Dendritic cell treated with granulocyte-macrophage colony-stimulating factor and Interleukin-4, amounts not matched to agents 40 ng/mL and 50 ng/mL, for 4 days (primary cell): Measurements from ENCODE around the gene RELB.
"Not testable (repeated sequence)": the region's sequence is repeated elsewhere in the genome, so short reads cannot be mapped to it uniquely, and the experiment has no call there.

ENCODE experiments used
- H3K27ac Mint-ChIP-seq: one replicate; pipeline ENCODE4 v1.8.0; 2022; ENCODE audit warnings: mild to moderate bottlenecking, mixed read lengths
- H3K27me3 Mint-ChIP-seq: one replicate; pipeline ENCODE4 v1.8.0; 2022; ENCODE audit warnings: mild to moderate bottlenecking, mixed read lengths
- H3K36me3 Mint-ChIP-seq: one replicate; pipeline ENCODE4 v1.8.0; 2022; ENCODE audit warnings: low read depth, mixed read lengths
- H3K4me1 Mint-ChIP-seq: one replicate; pipeline ENCODE4 v1.8.0; 2022; ENCODE audit warnings: low read depth, mixed read lengths
- H3K4me3 Mint-ChIP-seq: one replicate; pipeline ENCODE4 v1.8.0; 2022; ENCODE audit warnings: mild to moderate bottlenecking, moderate library complexity, mixed read lengths
- H3K9me3 Mint-ChIP-seq: one replicate; pipeline ENCODE4 v1.8.0; 2022; ENCODE audit warnings: mixed read lengths
- intact Hi-C: fragments of 100-400 bp; cut with micrococcal nuclease; formaldehyde crosslinking; loops from one replicate; pipeline ENCODE4 v1.15.0; 2022

Gene RELB

GRCh38 chr19:44993926-44994537 lies 7.2 kb upstream of the RELB start:
- H3K27ac Mint-ChIP-seq = no peak overlapping the region

GRCh38 chr19:44998025-44998424 lies 3.2 kb upstream of the RELB start:
- Mint-ChIP-seq H3K9me3 (no peaks in the 10 kb centered on the region), H3K4me1 (peaks cover 12% of the 10 kb centered on the region), H3K27me3 (peaks cover 4% of the 10 kb centered on the region), H3K27ac (no peak overlapping the region), H3K36me3 (peaks cover 33% of the 10 kb centered on the region), H3K4me3 (no peak overlapping the region)
- intact Hi-C loops = no loop called here

More at GRCh38 chr19:44993926-44994537, 7.2 kb upstream of the RELB start:
- intact Hi-C loops = no loop called here
- Mint-ChIP-seq H3K4me3 (no peak overlapping the region), H3K4me1 (no peaks in the 10 kb centered on the region), H3K9me3 (no peaks in the 10 kb centered on the region), H3K36me3 (peaks cover 54% of the 10 kb centered on the region), H3K27me3 (peaks cover 2% of the 10 kb centered on the region)

GRCh38 chr19:44999131-44999925 lies 1.9 kb upstream of the RELB start:
- H3K27ac Mint-ChIP-seq = peak overlapping the region; percentile 100
- peaks cover 13% of the 10 kb centered on the region for H3K4me1 Mint-ChIP-seq
- intact Hi-C loops, H3K27me3 Mint-ChIP-seq, H3K4me3 Mint-ChIP-seq, H3K9me3 Mint-ChIP-seq: not testable (repeated sequence)
- H3K36me3 Mint-ChIP-seq = peaks cover 35% of the 10 kb centered on the region

GRCh38 chr19:45000665-45001064 lies 599 bp upstream of the RELB start:
- H3K9me3 Mint-ChIP-seq, H3K27me3 Mint-ChIP-seq: not testable (repeated sequence)
- Mint-ChIP-seq H3K36me3 (peaks cover 43% of the 10 kb centered on the region), H3K4me1 (peaks cover 14% of the 10 kb centered on the region), H3K27ac (peak overlapping the region; percentile 100), H3K4me3 (peak overlapping the region; percentile 50)
- intact Hi-C loops = loop anchor here (5.0 kb wide), 2 partner anchors 48 to 177 kb away; partner anchors contain the start of genes BLOC1S3 and TRAPPC6A

- Mint-ChIP-seq H3K4me1 (peaks cover 33% of the 10 kb centered on the region), H3K4me3 (no peak overlapping the region), H3K27ac (no peak overlapping the region), H3K9me3 (no peaks in the 10 kb centered on the region), H3K27me3 (peaks cover 2% of the 10 kb centered on the region), H3K36me3 (peaks cover 71% of the 10 kb centered on the region)
- intact Hi-C loops = loop anchor here (5.0 kb wide), 2 partner anchors 51 to 174 kb away; partner anchors contain the start of genes BLOC1S3 and TRAPPC6A
Measured at GRCh38 chr19:45003485-45003884, 2.2 kb downstream of the RELB start.

GRCh38 chr19:45005787-45006186 lies 4.5 kb downstream of the RELB start:
- Mint-ChIP-seq H3K36me3 (peaks cover 94% of the 10 kb centered on the region), H3K9me3 (no peaks in the 10 kb centered on the region), H3K27ac (peak overlapping the region; percentile 82)

GRCh38 chr19:45008552-45008951 lies 7.3 kb downstream of the RELB start:
- peaks cover 99% of the 10 kb centered on the region for H3K36me3 Mint-ChIP-seq
- intact Hi-C loops = no loop called here
- no peaks in the 10 kb centered on the region for H3K9me3 Mint-ChIP-seq
- no peak overlapping the region for H3K4me3 Mint-ChIP-seq
- peaks cover 25% of the 10 kb centered on the region for H3K4me1 Mint-ChIP-seq
- peak overlapping the region; percentile 67 for H3K27ac Mint-ChIP-seq
- no peaks in the 10 kb centered on the region for H3K27me3 Mint-ChIP-seq

More at GRCh38 chr19:45005787-45006186, 4.5 kb downstream of the RELB start:
- H3K4me3 Mint-ChIP-seq = no peak overlapping the region
- peaks cover 38% of the 10 kb centered on the region for H3K4me1 Mint-ChIP-seq
- no peaks in the 10 kb centered on the region for H3K27me3 Mint-ChIP-seq
- intact Hi-C loops = no loop called here

- Mint-ChIP-seq H3K27me3 (no peaks in the 10 kb centered on the region), H3K9me3 (no peaks in the 10 kb centered on the region), H3K4me1 (peaks cover 25% of the 10 kb centered on the region), H3K4me3 (no peak overlapping the region), H3K36me3 (peaks cover 99% of the 10 kb centered on the region), H3K27ac (no peak overlapping the region)
- intact Hi-C loops = no loop called here
Measured at GRCh38 chr19:45009625-45010255, 8.5 kb downstream of the RELB start.

- Mint-ChIP-seq H3K4me1 (peaks cover 25% of the 10 kb centered on the region), H3K4me3 (no peak overlapping the region), H3K27me3 (no peaks in the 10 kb centered on the region), H3K27ac (no peak overlapping the region), H3K36me3 (peaks cover 99% of the 10 kb centered on the region), H3K9me3 (no peaks in the 10 kb centered on the region)
- intact Hi-C loops = no loop called here
Measured at GRCh38 chr19:45010306-45010705, 9.0 kb downstream of the RELB start.

- Mint-ChIP-seq H3K9me3 (no peaks in the 10 kb centered on the region), H3K36me3 (peaks cover 99% of the 10 kb centered on the region), H3K27me3 (no peaks in the 10 kb centered on the region), H3K4me1 (peaks cover 21% of the 10 kb centered on the region), H3K27ac (no peak overlapping the region), H3K4me3 (no peak overlapping the region)
- intact Hi-C loops = no loop called here
Measured at GRCh38 chr19:45011959-45012358, 10.7 kb downstream of the RELB start.

GRCh38 chr19:45016388-45017314 lies 15.4 kb downstream of the RELB start:
- Mint-ChIP-seq H3K27ac (no peak overlapping the region), H3K9me3 (no peaks in the 10 kb centered on the region), H3K4me3 (no peak overlapping the region), H3K36me3 (peaks cover 95% of the 10 kb centered on the region), H3K27me3 (no peaks in the 10 kb centered on the region), H3K4me1 (peaks cover 9% of the 10 kb centered on the region)
- intact Hi-C loops = loop anchor here (1.0 kb wide), 1 partner anchor 43 kb away; no protein-coding TSS in a partner anchor

GRCh38 chr19:45019187-45019586 lies 17.9 kb downstream of the RELB start:
- H3K4me3 Mint-ChIP-seq = no peak overlapping the region
- H3K4me1 Mint-ChIP-seq = peaks cover 9% of the 10 kb centered on the region
- H3K36me3 Mint-ChIP-seq = peaks cover 91% of the 10 kb centered on the region
- H3K27me3 Mint-ChIP-seq = no peaks in the 10 kb centered on the region
- intact Hi-C loops = no loop called here
- H3K27ac Mint-ChIP-seq = no peak overlapping the region
- no peaks in the 10 kb centered on the region for H3K9me3 Mint-ChIP-seq

- H3K36me3 Mint-ChIP-seq = peaks cover 91% of the 10 kb centered on the region
- no peak overlapping the region for H3K27ac Mint-ChIP-seq
- H3K4me1 Mint-ChIP-seq = peaks cover 9% of the 10 kb centered on the region
- no peaks in the 10 kb centered on the region for H3K9me3 Mint-ChIP-seq
- H3K4me3 Mint-ChIP-seq = no peak overlapping the region
- intact Hi-C loops = no loop called here
- no peaks in the 10 kb centered on the region for H3K27me3 Mint-ChIP-seq
Measured at GRCh38 chr19:45020071-45020470, 18.8 kb downstream of the RELB start.
